NCI-H1417 treated with DMSO at 0.1 percent for 48 hours (cell line): ENCODE data around the gene KIAA0753.

Experiments used
- DNase-seq: peaks from one replicate; lab custom pipeline; 2025; lab: John Stamatoyannopoulos, UW

Gene KIAA0753

GRCh38 chr17:6569370-6570285 lies 70.9 kb downstream of the KIAA0753 start:
- no peak for DNase-seq

- no peak for DNase-seq
These were observed 72.2 kb downstream of the KIAA0753 start for GRCh38 chr17:6568184-6568758.

- no peak for DNase-seq
These were observed 72.9 kb downstream of the KIAA0753 start for GRCh38 chr17:6567528-6568183.

GRCh38 chr17:6561446-6561845 lies 79.1 kb downstream of the KIAA0753 start:
- DNase-seq: no peak

- no peak for DNase-seq
These were observed 80.0 kb downstream of the KIAA0753 start for GRCh38 chr17:6560496-6560895.

GRCh38 chr17:6559753-6560215 lies 80.7 kb downstream of the KIAA0753 start:
- no peak for DNase-seq

GRCh38 chr17:6558932-6559752 lies 81.4 kb downstream of the KIAA0753 start:
- no peak for DNase-seq

GRCh38 chr17:6558276-6558675 lies 82.2 kb downstream of the KIAA0753 start:
- no peak for DNase-seq

GRCh38 chr17:6557040-6557438 lies 83.5 kb downstream of the KIAA0753 start:
- no peak for DNase-seq

- no peak for DNase-seq
These were observed 84.1 kb downstream of the KIAA0753 start, which contains the start of gene PITPNM3 for GRCh38 chr17:6556121-6557039. Gene PITPNM3, minus strand, starts transcription at chr17:6556555. Its CDS starts 149 bp downstream, at chr17:6556406.

GRCh38 chr17:6555331-6556120 lies 85.0 kb downstream of the KIAA0753 start:
- no peak for DNase-seq

GRCh38 chr17:6554871-6555330 lies 85.6 kb downstream of the KIAA0753 start:
- no peak for DNase-seq

GRCh38 chr17:6554342-6554741 lies 86.2 kb downstream of the KIAA0753 start:
- DNase-seq: no peak

GRCh38 chr17:6551869-6552531 lies 88.5 kb downstream of the KIAA0753 start:
- no peak for DNase-seq

- DNase-seq: no peak
These were observed 89.2 kb downstream of the KIAA0753 start for GRCh38 chr17:6551356-6551755.

GRCh38 chr17:6549384-6550036 lies 91.0 kb downstream of the KIAA0753 start:
- no peak for DNase-seq

GRCh38 chr17:6548578-6549330 lies 91.8 kb downstream of the KIAA0753 start:
- no peak for DNase-seq

- no peak for DNase-seq
These were observed 92.5 kb downstream of the KIAA0753 start for GRCh38 chr17:6548034-6548433.
